Coronary artery (tissue), 2 donors: Measurements from ENCODE around the gene GNAS.
A peak's percentile ranks its signal among the peaks of the same experiment; 100 is the strongest.

ENCODE experiments used
- DNase-seq: peaks from one replicate; pipeline ENCODE4 v3.0.0-alpha.2; 2017; ENCODE audit warnings: low spot score
- H3K27ac ChIP-seq, 2 donors: fragments of 200-600 bp; sonication (generic); one replicate each; pipeline ENCODE4 v1.5.1; 2016 to 2019
- H3K4me3 ChIP-seq: fragments of 200-600 bp; sonication (generic); 2 replicates; pipeline ENCODE4 v1.5.1; 2016; ENCODE audit warnings: mild to moderate bottlenecking, moderate library complexity
- TF ChIP-seq, protein P1 (sequence below): fragments of 200-600 bp; sonication (generic); IDR thresholded peaks from one replicate; pipeline ENCODE4 v1.5.1; 2019; ENCODE audit warnings: antibody characterized with exemption

The GNAS gene

DNA sequence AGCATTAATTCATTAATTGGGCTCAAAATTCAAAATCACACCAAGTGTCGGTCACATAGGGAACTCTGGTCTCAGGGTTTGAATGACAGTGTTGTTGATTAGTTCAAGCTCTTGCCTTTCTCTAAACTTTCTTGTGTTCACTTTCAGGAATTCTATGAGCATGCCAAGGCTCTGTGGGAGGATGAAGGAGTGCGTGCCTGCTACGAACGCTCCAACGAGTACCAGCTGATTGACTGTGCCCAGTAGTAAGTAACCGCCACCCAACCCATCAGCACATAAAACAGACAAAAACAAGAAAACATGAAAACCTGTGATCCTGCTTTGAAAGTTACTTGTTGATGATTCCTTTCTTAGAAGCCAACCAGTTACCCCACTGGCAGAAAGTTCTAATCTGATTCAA lies 52.7 kb downstream of the GNAS start:
- no peak for DNase-seq
- H3K4me3 ChIP-seq, result no peak overlapping the region
- TF ChIP-seq, protein P1, sequence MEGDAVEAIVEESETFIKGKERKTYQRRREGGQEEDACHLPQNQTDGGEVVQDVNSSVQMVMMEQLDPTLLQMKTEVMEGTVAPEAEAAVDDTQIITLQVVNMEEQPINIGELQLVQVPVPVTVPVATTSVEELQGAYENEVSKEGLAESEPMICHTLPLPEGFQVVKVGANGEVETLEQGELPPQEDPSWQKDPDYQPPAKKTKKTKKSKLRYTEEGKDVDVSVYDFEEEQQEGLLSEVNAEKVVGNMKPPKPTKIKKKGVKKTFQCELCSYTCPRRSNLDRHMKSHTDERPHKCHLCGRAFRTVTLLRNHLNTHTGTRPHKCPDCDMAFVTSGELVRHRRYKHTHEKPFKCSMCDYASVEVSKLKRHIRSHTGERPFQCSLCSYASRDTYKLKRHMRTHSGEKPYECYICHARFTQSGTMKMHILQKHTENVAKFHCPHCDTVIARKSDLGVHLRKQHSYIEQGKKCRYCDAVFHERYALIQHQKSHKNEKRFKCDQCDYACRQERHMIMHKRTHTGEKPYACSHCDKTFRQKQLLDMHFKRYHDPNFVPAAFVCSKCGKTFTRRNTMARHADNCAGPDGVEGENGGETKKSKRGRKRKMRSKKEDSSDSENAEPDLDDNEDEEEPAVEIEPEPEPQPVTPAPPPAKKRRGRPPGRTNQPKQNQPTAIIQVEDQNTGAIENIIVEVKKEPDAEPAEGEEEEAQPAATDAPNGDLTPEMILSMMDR, result no peak
- no peak overlapping the region for H3K27ac ChIP-seq

DNA sequence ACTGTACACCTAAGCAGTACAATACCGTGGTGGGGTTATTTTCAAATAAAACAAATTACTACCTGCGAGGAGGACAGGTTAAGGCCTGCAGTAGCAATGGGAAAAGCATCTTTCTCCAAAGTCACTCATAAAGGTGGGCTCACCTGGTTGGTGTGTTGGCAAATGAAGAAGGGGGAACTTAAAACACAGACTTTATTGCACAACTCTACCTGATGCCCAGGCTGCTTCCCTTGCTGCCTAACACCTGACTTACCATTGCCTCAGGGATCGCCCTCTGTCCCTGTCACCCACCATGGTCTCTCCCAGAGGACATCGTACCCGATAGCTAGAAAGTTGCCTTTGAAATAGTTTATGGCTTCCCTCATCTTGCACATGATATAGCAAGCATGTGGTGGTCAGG lies 53.6 kb downstream of the GNAS start:
- DNase-seq, result no peak
- TF ChIP-seq, protein P1, result no peak
- Histone ChIP-seq H3K4me3 (no peak overlapping the region), H3K27ac (no peak overlapping the region)

DNA sequence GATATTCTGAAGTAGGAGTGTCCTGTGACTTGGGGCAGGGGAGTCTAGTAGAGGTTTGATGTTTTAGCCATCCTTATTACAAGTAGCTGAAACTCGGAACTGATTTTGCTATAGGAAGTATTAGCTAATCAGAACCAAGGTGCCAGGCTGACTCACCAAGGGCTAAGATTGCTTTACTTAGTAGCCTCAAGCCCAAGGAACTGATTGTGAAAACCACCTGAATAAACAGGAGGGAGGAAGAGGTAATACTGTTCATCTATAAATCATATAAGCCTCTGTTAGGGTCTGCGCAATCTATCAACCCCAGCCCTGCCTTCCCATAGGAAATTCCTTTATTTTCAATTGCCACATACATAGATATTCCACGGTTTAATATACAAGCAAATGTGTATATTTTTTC lies 54.4 kb downstream of the GNAS start:
- DNase-seq, result no peak
- H3K27ac ChIP-seq, result peak overlapping the region; percentile 75 to 78
- peak overlapping the region; percentile 27 for H3K4me3 ChIP-seq
- TF ChIP-seq, protein P1, result no peak

DNA sequence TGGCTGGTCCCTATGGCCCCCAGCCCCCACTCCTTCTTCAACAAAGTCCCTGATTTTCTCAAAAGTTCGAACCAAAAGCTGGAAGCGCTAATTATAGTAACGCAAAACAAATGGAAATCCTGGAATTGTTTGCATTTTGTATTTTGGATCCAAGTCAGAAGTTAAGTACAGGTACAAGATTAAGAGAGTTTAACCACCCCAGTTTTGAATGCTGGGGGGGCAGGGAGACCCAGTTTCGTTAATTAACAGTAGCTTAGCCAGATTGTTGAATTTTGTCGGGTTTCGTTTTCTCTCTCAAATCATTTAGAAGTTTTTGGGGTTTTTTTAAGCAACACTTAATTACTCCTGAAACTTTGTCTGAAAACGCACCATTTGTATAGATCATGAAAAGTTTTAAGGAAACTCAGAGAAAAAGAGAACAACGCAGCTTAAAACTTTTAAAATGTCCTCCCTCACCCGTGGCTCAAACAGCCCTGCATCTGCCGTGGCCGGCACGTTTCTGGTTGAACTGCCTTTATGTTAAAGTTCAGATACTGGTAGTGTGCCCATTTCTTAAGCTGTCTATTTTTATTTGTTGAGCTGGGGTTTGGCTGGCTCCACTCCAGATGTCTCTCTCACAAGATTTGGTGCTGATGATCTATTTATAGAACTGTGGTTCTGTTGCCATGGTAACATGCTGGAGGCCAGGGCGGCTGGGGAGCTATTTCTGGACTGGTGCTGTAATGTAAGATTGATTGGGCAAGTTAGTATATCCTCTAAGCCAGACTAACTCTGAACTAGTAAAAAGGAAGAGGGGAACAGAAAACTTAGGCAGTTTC lies 55.0 kb downstream of the GNAS start:
- TF ChIP-seq, protein P1, result no peak
- H3K27ac ChIP-seq, result peak overlapping the region; percentile 75 to 78
- H3K4me3 ChIP-seq, result peak overlapping the region; percentile 27
- DNase-seq, result peak; percentile 95

DNA sequence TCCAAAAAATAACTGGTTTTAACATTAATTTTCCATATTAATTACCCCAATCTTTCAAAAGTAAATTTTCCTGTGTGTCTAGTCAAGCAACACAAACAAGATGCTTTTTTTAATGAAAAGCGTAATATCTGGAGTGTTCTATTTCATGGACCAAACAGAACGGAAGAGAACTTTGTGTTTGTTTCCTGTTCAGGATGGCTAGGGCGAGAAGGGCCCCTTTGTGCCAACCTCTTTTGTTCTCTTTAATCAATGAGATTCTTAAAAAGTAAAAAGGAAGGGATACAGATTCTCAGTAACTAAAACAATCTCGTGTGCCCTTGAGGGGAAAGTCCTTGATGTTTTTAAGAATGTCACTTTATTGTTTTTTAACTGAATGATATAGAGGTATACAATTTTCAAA lies 55.7 kb downstream of the GNAS start:
- no peak overlapping the region for H3K4me3 ChIP-seq
- TF ChIP-seq, protein P1, result no peak
- H3K27ac ChIP-seq, result peak overlapping the region; percentile 73 to 75
- no peak for DNase-seq

DNA sequence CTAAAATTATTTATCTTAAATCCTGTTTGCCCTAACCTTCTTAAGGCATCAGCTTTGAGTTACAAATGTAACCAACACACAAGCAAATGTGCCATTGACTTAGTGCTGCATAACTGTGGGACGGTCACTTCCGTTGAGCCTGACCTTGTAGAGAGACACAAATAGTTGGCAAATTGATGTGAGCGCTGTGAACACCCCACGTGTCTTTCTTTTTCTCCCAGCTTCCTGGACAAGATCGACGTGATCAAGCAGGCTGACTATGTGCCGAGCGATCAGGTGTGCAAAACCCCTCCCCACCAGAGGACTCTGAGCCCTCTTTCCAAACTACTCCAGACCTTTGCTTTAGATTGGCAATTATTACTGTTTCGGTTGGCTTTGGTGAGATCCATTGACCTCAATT lies 56.4 kb downstream of the GNAS start:
- no peak for DNase-seq
- H3K4me3 ChIP-seq, result no peak overlapping the region
- TF ChIP-seq, protein P1, result no peak
- H3K27ac ChIP-seq, result peak overlapping the region; percentile 12 to 73

DNA sequence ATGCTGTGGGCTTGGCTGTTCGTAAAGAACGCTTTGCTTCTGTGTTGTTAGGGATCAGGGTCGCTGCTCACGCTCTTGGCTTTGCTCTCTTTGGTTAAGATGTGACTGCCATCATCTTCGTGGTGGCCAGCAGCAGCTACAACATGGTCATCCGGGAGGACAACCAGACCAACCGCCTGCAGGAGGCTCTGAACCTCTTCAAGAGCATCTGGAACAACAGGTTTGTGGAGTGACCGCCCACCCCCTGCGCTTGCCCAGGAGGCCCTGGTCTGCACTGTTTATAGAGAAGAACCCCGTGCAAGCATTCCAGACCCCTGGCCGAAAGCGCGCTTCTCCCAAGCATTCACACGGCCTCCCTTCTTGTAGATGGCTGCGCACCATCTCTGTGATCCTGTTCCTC lies 57.1 kb downstream of the GNAS start:
- DNase-seq, result no peak
- H3K4me3 ChIP-seq, result no peak overlapping the region
- peak overlapping the region; percentile 12 to 20 for H3K27ac ChIP-seq
- TF ChIP-seq, protein P1, result no peak
